Activated naive CD4-positive, alpha-beta T cell treated with anti-CD3 and anti-CD28 coated beads, Interleukin-2, amount 50 U/mL, for 72 hours (primary cell): ENCODE measurements around the gene SPATS2. TPM values are rescaled to one million over a fixed set of nuclear protein-coding genes. Genes with fewer than 3 reads are reported as not detected.
A peak's percentile ranks its signal among the peaks of the same experiment; 100 is the strongest.
"Not testable (repeated sequence)": the region's sequence is repeated elsewhere in the genome, so short reads cannot be mapped to it uniquely, and the experiment has no call there.

Experiments
- ATAC-seq, 2 donors: fragments of 150-1000 bp; cut with Tn5 transposase; 2 replicates each; pipeline ENCODE4 v1.10.0; 2021; ENCODE audit warnings: mild to moderate bottlenecking in 2 of 2, moderate library complexity in 2 of 2
- DNase-seq, 2 donors: peaks; one replicate each; pipeline ENCODE4 v3.0.0; 2021 to 2022; ENCODE audit warnings: low spot score in 2 of 2
- H3K27ac Mint-ChIP-seq, 2 donors: one replicate each; pipeline ENCODE4 v1.8.0; 2022; ENCODE audit warnings: mild to moderate bottlenecking in 2 of 2, mixed read lengths in 2 of 2
- H3K36me3 Mint-ChIP-seq, 2 donors: one replicate each; pipeline ENCODE4 v1.8.0; 2022; ENCODE audit warnings: mixed read lengths in 2 of 2
- H3K9me3 Mint-ChIP-seq, 2 donors: one replicate each; pipeline ENCODE4 v1.8.0; 2022; ENCODE audit warnings: mixed read lengths in 2 of 2
- total RNA-seq, 2 donors: library from RNA; stranded (reverse); gene quantifications; one replicate each; pipeline ENCODE4 v1.2.3, GENCODE V29; 2022

Gene SPATS2
- 10 to 100 TPM; 14.3 to 20.8 TPM for total RNA-seq

DNA sequence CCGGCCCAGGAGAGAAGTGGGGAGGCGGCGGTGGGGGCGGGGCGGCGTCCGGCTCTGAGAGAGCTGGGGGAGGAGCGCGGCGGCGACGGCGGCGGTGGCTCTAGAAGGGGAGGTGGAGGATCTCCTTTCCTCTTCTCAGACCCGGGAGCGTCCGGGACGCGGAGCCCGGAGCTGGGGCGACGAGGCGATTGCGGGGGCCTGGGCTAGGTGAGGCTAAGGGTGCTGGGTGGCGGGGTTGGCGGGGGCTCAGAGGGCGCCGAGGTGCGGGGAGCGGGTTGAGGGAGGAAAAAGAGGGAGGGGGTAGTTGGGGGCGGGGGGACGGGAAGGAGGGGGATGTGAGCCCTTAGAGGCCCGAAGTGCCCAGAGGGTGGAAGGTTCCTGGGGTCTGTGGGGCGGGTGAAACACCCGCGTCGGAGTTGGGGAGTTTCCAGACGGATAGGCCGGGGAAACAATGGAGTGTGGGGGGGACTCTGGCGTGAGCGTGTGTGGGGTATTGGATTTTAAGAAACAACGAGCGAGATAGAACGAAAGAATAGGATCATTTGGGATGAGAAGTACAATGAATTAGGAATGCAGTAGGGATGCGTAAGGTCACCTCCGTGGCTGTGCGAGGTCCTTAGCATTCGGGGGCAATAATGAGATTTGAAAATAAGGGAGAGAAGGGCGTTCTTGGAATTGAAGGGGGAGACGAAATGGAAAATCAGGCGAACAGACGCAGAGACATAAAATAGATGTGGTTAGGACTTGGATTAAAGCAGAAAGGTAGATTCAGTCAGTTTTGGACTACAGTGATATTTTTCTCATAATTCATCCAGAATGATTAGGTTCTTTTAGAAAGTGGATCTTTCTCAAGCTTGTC lies at the start of gene SPATS2:
TSS of gene SPATS2 (plus strand) at position 82 of the 859 bp plus-strand sequence. CDS start 93,551 bp downstream, outside the sequence.
- Mint-ChIP-seq H3K9me3 (no peaks in the 10 kb centered on the region), H3K27ac (peak within 1 kb of the TSS; percentile 92 to 97), H3K36me3 (peaks cover 6 to 17% of the 10 kb centered on the region in 2 donors)
- ATAC-seq (no peak), DNase-seq (no peak)

DNA sequence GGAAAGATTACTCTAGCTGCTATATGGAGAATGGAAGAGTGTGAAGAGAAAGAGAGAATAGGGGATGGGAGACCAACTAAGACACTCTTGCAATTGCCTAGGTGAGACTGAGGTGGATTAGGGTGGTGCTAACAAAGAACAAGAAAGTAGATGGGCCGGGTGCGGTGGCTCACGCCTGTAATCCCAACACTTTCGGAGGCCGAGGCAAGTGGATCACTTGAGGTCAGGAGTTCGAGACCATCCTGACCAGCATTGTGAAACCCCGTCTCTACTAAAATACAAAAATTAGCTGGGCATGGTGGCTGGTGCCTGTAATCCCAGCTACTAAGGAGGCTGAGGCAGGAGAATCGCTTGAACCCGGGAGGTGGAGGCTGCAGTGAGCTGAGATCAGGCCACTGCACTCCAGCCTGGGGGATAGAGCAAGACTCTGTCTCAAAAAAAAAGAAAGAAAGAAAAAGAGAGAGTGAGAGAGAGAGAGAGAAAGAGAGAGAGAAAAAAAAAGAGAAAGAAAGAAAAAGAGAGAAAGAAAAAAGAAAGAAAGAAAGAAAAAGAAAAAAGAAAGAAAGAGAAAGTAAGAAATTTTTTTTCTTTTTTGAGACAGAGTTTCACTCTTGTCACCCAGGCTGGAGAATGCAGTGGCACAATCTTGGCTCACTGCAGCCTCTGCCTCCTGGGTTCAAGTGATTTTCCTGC lies 46.7 kb upstream of the SPATS2 start:
- DNase-seq, ATAC-seq, H3K9me3 Mint-ChIP-seq, H3K36me3 Mint-ChIP-seq: not testable (repeated sequence)
- H3K27ac Mint-ChIP-seq: peak overlapping the region in 1 of 2 donors; percentile 96

DNA sequence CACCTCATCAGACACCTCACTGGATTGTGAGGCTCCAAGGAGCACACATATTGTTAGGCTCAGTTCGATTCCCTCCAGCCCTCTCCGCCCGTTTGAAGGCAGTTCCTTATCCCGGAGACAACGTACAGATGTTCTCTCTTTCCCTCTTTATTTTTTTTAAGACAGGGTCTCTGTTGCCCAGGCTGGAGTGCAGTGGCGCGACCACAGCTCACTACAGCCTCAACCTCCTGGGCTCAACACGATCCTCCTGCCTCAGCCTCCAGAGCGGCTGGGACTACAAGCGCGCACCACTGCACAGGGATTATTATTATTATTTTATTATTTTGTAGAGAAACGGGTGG lies 44.9 kb upstream of the SPATS2 start:
- no peak for DNase-seq
- ATAC-seq: peak in 1 of 2 donors; percentile 3
- H3K27ac Mint-ChIP-seq: peak overlapping the region; percentile 96

DNA sequence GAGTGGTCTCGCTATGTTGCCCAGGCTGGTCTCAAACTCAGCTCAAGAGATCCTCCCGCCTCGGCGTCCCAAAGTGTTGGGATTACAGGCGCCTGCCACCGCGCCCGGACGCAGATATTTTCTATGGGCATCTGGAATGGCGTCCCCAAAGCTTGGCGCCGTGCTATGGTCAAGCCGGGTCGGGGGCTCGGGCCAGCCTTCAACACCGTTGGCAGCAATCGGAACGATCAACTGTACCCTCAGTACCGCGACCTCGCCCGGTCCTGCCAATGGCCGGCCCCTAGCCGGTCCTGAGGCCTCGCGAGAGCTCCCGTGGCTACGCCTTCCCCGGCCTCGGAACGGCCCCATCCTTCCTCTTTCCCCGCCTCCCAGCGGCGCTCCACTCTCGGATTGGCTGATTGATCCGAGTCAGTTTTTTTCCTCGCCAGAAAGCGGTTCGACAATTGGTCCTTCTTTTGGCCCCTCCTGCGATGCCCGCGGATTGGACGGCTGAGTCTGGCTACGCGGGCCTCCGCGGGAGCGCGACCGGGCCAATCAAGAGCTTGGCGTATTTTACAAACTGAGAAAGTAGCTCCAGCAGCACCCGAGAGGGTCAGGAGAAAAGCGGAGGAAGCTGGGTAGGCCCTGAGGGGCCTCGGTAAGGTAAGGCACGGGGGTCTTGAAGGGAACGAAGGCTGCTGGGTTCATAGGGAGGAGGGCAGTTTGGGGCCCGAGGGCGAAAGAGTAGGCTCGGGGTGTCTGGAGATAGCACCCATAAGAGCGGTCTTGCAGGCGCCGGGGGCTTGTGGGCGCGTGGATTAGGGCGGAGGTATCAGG lies 44.3 kb upstream of the SPATS2 start, which contains the start of gene TROAP:
TSS of gene TROAP (plus strand) at position 548 of the 816 bp plus-strand sequence. CDS start 354 bp downstream, outside the sequence.
- Mint-ChIP-seq H3K36me3 (peaks cover 10 to 13% of the 10 kb centered on the region in 2 donors), H3K9me3 (no peaks in the 10 kb centered on the region), H3K27ac (peak within 1 kb of the TSS; percentile 96)
- ATAC-seq: peak; percentile 91 to 97
- DNase-seq: peak; percentile 96 to 99

More for the DNA sequence above, 44.9 kb upstream of the SPATS2 start:
- Mint-ChIP-seq H3K9me3 (no peaks in the 10 kb centered on the region), H3K36me3 (peaks cover 10% of the 10 kb centered on the region in 2 donors)

DNA sequence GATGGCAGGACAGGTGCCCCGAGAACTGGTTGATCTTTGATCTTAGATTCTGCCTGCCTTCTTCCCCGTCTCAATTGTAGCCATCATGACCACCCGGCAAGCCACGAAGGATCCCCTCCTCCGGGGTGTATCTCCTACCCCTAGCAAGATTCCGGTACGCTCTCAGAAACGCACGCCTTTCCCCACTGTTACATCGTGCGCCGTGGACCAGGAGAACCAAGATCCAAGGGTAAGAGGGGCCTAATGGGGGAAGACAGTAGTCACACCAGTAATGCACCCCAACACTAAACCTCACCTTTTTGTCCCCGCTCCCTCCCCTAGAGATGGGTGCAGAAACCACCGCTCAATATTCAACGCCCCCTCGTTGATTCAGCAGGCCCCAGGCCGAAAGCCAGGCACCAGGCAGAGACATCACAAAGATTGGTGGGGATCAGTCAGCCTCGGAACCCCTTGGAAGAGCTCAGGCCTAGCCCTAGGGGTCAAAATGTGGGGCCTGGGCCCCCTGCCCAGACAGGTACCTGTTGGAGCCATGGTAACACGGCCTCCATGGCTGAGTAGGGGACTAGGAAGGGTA lies 43.7 kb upstream of the SPATS2 start:
- H3K27ac Mint-ChIP-seq: peak overlapping the region; percentile 96
- ATAC-seq (no peak), DNase-seq (no peak)
- no peaks in the 10 kb centered on the region for H3K9me3 Mint-ChIP-seq
- peaks cover 10 to 15% of the 10 kb centered on the region in 2 donors for H3K36me3 Mint-ChIP-seq

DNA sequence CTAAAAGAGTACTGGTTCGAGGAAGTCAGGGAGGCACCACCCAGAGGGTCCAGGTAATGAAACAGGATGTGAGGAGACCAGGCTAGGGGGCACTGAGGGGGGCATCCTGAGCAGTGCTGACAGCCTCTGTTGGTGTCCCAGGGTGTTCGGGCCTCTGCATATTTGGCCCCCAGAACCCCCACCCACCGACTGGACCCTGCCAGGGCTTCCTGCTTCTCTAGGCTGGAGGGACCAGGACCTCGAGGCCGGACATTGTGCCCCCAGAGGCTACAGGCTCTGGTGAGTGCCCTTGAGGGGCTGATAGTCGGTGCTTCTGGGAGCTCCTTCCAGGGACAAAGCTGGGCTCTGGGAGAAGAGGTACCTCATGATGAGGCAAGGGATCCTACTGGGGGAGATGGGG lies 41.7 kb upstream of the SPATS2 start:
- Mint-ChIP-seq H3K27ac (peak overlapping the region in 1 of 2 donors; percentile 79), H3K36me3 (peaks cover 10 to 15% of the 10 kb centered on the region in 2 donors), H3K9me3 (no peaks in the 10 kb centered on the region)
- ATAC-seq: no peak
- DNase-seq: peak in 1 of 2 donors; percentile 51

DNA sequence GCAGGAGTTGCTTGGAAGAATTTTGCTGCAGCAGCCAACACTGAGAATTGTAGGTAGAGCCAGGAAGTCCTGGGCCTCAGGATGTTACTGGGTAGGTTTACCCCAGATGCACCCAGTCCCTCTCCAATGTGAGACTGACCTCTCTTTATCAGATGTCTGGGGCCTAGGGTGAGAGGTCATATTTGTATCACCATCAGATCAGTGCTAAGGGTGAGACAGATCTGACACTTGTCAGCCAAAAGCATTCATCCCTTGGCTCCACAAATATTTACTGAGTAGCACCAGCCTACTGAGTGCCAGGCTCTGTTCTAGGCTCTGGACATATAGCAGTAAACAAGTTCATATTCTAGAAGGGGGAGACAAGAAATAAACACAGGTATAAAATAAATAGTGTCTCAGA lies 39.9 kb upstream of the SPATS2 start:
- Mint-ChIP-seq H3K27ac (no peak overlapping the region), H3K9me3 (no peaks in the 10 kb centered on the region), H3K36me3 (peaks cover 15 to 25% of the 10 kb centered on the region in 2 donors)
- DNase-seq (no peak), ATAC-seq (no peak)

DNA sequence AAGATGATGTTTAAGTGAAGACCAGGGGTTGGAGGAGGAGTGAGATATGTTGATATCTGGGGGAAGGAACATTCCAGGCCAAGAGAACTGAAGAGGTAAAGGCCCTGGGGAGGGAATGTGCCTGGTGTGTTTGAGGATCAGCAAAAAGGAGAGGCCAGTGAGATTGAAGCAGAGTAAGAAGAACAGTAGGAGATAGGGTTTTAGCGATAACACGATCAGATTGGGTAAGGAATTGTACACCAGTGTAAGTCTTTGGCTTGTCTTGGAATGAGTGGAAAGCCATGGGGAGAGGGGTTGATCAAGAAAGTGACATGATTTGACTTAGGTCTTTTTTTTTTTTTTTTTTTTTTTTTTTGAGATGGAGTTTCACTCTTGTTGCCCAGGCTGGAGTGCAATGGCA lies 39.4 kb upstream of the SPATS2 start:
- ATAC-seq (no peak), DNase-seq (no peak)
- Mint-ChIP-seq H3K27ac (no peak overlapping the region), H3K36me3 (peaks cover 15 to 25% of the 10 kb centered on the region in 2 donors), H3K9me3 (no peaks in the 10 kb centered on the region)

DNA sequence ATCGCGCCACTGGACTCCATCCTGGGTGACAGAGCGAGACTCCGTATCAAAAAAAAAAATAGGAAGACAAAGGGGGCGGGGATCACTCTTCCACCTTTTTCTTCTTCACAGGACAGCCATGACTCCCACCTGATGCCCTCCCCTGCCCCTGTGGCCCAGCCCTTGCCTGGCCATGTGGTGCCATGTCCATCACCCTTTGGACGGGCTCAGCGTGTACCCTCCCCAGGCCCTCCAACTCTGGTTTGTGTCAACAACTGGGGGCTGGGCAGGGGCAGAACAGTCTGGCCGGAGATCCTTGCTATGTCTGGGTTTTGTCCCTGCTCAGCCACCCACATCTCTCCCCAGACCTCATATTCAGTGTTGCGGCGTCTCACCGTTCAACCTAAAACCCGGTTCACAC lies 38.4 kb upstream of the SPATS2 start:
- peaks cover 6 to 25% of the 10 kb centered on the region in 2 donors for H3K36me3 Mint-ChIP-seq
- ATAC-seq (no peak), DNase-seq (peak in 1 of 2 donors; percentile 43)
- no peak overlapping the region for H3K27ac Mint-ChIP-seq
- H3K9me3 Mint-ChIP-seq: no peaks in the 10 kb centered on the region

DNA sequence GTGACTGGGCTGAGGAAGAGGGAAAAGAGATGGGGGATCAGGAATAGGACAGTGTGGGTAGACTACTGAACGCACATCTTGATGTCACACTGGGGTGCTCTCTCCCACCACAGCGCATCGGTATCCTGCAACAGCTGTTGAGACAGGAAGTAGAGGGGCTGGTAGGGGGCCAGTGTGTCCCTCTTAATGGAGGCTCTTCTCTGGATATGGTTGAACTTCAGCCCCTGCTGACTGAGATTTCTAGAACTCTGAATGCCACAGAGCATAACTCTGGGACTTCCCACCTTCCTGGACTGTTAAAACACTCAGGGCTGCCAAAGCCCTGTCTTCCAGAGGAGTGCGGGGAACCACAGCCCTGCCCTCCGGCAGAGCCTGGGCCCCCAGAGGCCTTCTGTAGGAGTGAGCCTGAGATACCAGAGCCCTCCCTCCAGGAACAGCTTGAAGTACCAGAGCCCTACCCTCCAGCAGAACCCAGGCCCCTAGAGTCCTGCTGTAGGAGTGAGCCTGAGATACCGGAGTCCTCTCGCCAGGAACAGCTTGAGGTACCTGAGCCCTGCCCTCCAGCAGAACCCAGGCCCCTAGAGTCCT lies 37.1 kb upstream of the SPATS2 start:
- Mint-ChIP-seq H3K27ac (no peak overlapping the region), H3K9me3 (no peaks in the 10 kb centered on the region), H3K36me3 (peaks cover 6 to 26% of the 10 kb centered on the region in 2 donors)
- DNase-seq (no peak), ATAC-seq (no peak)

DNA sequence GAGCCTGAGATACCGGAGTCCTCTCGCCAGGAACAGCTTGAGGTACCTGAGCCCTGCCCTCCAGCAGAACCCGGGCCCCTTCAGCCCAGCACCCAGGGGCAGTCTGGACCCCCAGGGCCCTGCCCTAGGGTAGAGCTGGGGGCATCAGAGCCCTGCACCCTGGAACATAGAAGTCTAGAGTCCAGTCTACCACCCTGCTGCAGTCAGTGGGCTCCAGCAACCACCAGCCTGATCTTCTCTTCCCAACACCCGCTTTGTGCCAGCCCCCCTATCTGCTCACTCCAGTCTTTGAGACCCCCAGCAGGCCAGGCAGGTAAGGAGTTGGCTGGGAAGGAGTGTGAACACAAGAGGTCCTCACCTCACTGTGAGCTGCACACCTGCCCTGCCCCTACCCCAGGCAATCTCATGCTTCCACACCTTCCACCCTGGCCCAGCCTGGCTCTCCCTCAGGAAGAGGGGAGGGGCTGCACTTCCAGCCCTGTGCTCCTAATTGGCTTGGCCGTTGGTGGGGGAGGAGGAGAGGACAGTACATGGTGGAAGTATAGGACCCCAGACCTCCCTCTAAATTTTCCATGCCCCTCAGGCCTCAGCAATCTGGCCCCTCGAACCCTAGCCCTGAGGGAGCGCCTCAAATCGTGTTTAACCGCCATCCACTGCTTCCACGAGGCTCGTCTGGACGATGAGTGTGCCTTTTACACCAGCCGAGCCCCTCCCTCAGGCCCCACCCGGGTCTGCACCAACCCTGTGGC lies 36.5 kb upstream of the SPATS2 start:
- DNase-seq (peak in 1 of 2 donors; percentile 52), ATAC-seq (no peak)
- Mint-ChIP-seq H3K36me3 (peaks cover 11 to 26% of the 10 kb centered on the region in 2 donors), H3K9me3 (no peaks in the 10 kb centered on the region), H3K27ac (no peak overlapping the region)

DNA sequence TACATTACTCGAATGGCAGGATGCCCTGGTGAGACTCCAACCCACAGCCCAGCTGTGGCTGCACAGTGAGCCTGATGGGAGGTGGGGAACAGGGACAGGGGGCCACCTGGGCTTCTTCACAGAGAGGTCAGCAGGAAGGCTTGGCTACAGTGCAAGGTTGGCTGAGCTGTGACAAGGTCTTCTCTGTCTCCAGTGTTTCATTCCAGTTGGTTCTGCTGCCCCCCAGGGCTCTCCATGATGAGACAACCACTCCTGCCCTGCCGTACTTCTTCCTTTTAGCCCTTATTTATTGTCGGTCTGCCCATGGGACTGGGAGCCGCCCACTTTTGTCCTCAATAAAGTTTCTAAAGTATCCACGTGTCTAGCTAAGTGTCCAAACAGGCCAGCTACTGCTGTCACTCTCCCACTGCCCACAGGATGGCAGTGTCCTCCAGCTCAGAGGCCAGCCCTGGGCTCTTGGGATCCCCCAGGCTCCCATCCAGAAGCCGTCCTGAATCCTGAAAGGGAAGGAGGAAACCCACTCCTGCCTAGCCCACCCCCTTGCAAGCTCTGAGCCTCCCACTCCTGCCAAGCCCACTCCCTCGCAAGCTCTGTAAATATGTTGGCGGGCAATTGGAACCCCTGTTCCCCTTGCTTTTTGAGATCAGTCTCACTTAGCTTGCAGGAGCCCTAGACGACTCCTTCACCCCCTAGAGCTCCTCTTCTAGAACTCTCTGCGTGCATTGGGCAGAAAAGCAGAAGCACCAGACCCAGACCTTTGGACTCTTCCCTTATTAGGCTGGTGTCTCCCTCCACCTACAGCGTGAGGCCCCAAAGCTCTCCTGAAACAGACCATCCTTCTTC lies 35.7 kb upstream of the SPATS2 start:
- DNase-seq: no peak
- peak in 1 of 2 donors; percentile 40 for ATAC-seq
- Mint-ChIP-seq H3K9me3 (no peaks in the 10 kb centered on the region), H3K36me3 (peaks cover 11 to 22% of the 10 kb centered on the region in 2 donors), H3K27ac (no peak overlapping the region)

DNA sequence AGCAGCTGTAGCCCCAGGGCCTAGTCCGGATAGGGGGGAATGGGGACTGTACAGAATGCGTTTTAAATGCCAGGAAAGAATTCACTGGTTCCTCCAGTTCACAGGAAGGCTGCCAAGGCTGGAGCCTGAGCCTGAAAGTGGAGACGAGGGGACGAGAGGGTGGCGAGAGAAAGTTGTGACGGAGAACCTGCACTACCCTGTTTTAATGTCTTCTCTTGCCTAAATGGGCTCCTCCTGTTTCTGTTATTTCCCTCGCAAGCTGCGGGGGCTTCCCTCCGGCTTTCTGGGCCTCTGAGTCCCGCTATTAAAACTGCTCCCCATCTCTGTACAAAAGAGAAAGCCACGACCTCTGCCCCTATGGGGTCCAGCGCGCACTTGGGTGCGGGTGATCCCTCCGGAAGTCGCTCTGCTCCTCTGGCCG lies 34.8 kb upstream of the SPATS2 start:
- Mint-ChIP-seq H3K9me3 (no peaks in the 10 kb centered on the region), H3K27ac (no peak overlapping the region), H3K36me3 (peaks cover 11 to 22% of the 10 kb centered on the region in 2 donors)
- DNase-seq (no peak), ATAC-seq (no peak)

DNA sequence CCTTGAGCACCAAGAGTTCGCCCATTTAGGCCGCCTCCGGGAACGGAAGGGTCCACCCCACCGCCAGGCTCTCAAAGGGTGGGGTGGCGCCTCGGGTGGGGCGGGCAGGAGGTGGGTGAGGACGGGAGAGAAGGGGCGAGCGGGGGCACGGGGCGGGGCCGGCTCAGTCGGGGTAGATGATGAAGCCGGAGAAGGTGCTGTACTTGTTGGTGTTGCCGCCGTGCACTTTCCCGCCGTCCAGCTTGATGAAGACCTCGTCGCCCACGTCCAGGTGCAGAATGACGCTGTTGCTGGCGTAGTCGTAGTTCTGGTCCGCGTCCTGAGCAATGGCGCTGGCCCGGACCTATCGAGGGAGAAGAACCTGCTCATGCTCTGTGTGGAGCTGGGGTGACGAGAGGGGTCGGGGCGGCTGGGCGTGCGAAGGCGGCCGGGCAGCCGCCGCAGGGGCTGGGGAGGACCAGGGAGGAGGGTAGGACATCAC lies 34.3 kb upstream of the SPATS2 start:
- Mint-ChIP-seq H3K36me3 (peaks cover 7 to 22% of the 10 kb centered on the region in 2 donors), H3K9me3 (no peaks in the 10 kb centered on the region), H3K27ac (no peak overlapping the region)
- no peak for DNase-seq
- no peak for ATAC-seq
